Bone marrow (tissue), 2 donors: Measurements from ENCODE around the gene GSTK1.
"Not testable (repeated sequence)": the region's sequence is repeated elsewhere in the genome, so short reads cannot be mapped to it uniquely, and the experiment has no call there.

ENCODE experiments used
- DNase-seq, 2 donors: peaks; one replicate each; lab custom pipeline; 2025; lab: John Stamatoyannopoulos, UW

GSTK1 gene

GRCh38 chr7:143272871-143273270, 9.6 kb downstream of the GSTK1 start:
- DNase-seq, result no peak

- DNase-seq, result no peak
These were observed 16.2 kb downstream of the GSTK1 start for GRCh38 chr7:143279186-143280098.

- no peak for DNase-seq
These were observed 16.9 kb downstream of the GSTK1 start for GRCh38 chr7:143280160-143280559.

- no peak for DNase-seq
These were observed 17.3 kb downstream of the GSTK1 start for GRCh38 chr7:143280566-143280965.

GRCh38 chr7:143281529-143281928, 18.3 kb downstream of the GSTK1 start:
- DNase-seq, result no peak

- no peak for DNase-seq
These were observed 18.9 kb downstream of the GSTK1 start for GRCh38 chr7:143282124-143282523.

- no peak for DNase-seq
These were observed 20.1 kb downstream of the GSTK1 start for GRCh38 chr7:143283381-143283780.

- no peak for DNase-seq
These were observed 21.6 kb downstream of the GSTK1 start, which contains the start of gene TMEM139 for GRCh38 chr7:143284591-143285469. Gene TMEM139 (plus strand): TSS chr7:143284958. CDS start chr7:143285958, 1,000 bp downstream.

GRCh38 chr7:143285470-143285778, 22.2 kb downstream of the GSTK1 start:
- no peak for DNase-seq

- DNase-seq, result no peak
These were observed 22.7 kb downstream of the GSTK1 start for GRCh38 chr7:143285806-143286521.

- no peak for DNase-seq
These were observed 23.3 kb downstream of the GSTK1 start for GRCh38 chr7:143286522-143286890.

- no peak for DNase-seq
These were observed 24.2 kb downstream of the GSTK1 start for GRCh38 chr7:143287339-143287934.

GRCh38 chr7:143287935-143288826, 24.9 kb downstream of the GSTK1 start, which contains the start of gene CASP2:
Gene CASP2 (plus strand): TSS chr7:143288351. CDS start chr7:143288456, 105 bp downstream.
- peak; percentile 95 to 98 for DNase-seq

GRCh38 chr7:143288836-143289235, 25.6 kb downstream of the GSTK1 start:
- no peak for DNase-seq

- DNase-seq, result no peak
These were observed 26.2 kb downstream of the GSTK1 start for GRCh38 chr7:143289421-143289820.

- DNase-seq, result not testable (repeated sequence)
These were observed 26.6 kb downstream of the GSTK1 start for GRCh38 chr7:143289888-143290287.

GRCh38 chr7:143290293-143290692, 27.1 kb downstream of the GSTK1 start:
- DNase-seq, result no peak

- DNase-seq, result peak in 1 of 2 donors; percentile 7
These were observed 29.6 kb downstream of the GSTK1 start for GRCh38 chr7:143292876-143293275.

GRCh38 chr7:143295870-143296269, 32.6 kb downstream of the GSTK1 start:
- no peak for DNase-seq

- DNase-seq, result no peak
These were observed 33.4 kb downstream of the GSTK1 start for GRCh38 chr7:143296686-143297085.

- DNase-seq, result no peak
These were observed 36.1 kb downstream of the GSTK1 start for GRCh38 chr7:143299346-143299745.
